GM18499 (cell line): ENCODE measurements around the gene MPLKIP.
A peak's percentile ranks its signal among the peaks of the same experiment; 100 is the strongest.
"Not testable (repeated sequence)": the region's sequence is repeated elsewhere in the genome, so short reads cannot be mapped to it uniquely, and the experiment has no call there.

Experiments
- ATAC-seq: cut with Tn5 transposase; IDR thresholded peaks from one replicate; pipeline ENCODE4 v1.9.1; 2021; ENCODE audit warnings: moderate number of reproducible peaks; ENCODE audit not compliant: insufficient read depth, unreplicated experiment

Gene MPLKIP

DNA sequence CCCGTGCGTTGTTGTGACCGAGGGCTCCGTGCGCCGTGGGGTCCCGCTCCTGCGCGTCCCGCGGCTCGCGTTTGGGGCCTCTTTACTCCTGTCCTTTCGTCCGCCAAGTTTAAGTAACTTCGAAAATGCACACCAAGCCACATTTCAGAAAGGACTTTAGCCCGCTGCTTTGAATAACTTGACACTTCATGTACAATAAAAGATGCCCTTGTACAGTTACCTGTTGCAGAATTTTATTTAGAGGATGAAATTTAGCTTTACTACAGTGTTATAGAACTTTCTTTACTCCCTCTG, 842 bp upstream of the MPLKIP start:
- ATAC-seq, result no peak

DNA sequence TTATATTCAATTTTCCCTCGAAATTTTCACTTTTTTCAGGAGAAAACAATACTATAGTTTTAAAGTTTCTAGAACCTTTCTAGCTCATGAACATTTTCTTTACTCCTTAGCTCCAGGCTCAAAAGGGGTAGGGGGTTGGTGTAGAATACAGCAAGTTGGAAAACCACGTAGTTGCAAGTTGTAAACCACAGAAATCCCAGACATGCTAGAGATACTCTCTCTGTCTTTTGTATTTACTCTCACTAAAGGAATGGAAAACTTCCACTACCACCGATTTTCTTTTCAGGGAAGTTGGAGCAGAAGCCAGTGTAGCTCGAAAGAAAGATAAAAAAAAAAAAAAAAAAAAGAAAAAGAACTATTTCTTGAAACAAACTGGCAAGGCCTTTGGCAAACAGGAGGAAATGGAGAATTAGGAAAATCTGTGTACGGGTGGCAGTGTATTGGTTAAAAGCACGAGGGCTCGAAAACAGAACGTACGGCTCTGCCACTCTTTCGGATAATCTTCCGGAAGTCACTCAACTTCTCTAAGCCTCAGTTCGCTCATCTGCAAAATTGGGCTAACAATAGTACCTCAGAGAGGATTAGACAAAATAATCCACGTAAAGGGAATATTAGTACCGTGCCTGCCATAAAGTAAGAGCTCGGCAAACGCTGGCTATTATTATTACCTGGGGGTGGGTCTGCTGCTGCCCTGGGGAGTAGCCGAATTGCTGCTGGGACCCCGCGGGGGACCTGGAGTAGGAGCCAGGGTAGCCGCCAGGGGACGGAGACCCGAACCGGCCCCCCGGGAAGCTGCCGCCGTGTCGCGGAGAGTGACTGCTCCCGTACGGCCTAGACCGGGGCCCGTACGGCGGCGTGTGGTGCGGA, 628 bp downstream of the MPLKIP start:
- peak; percentile 1 for ATAC-seq

DNA sequence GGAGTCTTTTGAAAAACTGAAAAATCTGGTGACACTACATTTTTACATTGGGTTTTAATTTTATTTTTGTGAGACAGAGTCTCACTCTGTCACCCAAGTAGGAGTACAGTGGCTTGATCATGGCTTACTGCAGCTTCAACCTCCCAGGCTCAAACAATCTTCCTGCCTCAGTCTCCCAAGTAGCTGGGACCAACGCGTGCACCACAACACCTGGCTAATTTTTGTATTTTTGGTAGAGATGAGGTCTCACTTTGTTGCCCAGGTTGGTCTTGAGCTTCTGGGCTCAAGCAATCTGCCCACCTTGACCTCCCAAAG, 11.5 kb downstream of the MPLKIP start:
- no peak for ATAC-seq

DNA sequence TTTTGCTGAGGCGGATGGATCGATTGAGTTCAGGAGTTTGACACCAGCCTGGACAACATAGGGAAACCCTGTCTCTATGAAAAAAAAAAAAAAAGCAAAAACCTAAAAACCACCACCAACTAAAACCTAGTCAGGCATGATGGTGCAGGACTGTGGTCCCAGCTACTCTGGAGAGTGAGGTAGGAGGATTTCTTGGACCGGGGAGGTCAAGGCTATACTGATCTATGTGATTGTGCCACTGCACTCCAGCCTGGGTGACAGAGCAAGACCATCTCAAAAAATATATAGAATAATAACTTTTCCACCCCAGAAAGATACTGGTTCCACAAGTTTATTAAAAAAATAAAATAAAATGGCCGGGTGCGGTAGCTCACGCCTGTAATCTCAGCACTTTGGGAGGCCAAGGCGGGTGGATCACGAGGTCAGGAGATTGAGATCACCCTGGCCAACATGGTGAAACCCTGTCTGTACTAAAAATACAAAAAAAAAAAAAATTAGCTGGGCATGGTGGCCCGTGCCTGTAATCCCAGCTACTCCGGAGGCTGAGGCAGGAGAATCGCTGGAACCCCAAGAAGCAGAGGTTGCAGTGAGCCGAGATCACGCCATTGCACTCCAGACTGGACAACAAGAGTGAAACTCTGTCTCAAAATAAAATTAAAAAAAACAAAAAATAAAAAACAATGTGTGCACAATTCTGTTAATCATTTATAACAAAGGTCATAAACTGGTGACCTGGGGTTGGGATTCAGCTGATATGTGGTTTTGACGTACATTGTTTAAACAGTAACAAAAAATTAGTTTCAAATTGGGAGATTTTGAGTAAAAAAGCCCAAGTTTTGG, 12.1 kb downstream of the MPLKIP start:
- not testable (repeated sequence) for ATAC-seq

DNA sequence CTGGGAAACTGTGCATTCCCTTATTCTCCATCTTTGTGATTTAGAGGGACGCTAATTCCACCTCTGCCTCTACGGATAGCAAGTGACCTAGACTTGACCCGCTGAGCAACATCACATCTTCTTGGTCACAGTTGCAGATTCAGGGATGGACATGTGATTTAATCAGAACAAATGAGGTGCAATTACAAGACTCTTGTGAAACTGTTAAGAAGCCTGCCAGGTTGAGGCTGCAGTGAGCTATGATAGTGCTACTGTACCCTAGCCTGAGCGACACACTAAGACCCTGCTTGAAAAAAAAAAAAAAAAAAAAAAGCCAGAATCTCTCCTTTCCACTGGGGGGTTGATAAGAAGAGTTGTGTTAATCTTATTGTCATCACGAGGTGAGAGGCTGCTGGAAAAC, 14.4 kb downstream of the MPLKIP start:
- no peak for ATAC-seq

DNA sequence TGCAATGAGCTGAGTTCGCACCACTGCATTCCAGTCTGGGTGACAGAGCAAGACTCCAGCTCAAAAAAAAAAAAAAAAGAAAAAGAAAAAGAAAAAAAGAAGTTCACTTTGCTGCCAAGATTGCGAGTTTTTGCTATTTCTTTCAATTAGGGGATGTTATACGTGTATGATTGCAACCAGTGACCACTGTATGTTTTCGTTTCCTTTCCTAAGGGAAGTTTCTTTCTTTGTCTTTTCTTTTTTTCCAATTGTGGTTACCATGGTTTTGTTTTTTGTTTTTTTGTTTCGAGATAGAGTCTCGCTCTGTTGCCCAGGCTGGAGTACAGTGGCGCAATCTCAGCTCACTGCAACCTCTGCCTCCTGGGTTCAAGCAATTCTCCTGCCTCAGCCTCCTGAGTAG, 16.2 kb downstream of the MPLKIP start:
- ATAC-seq, result not testable (repeated sequence)

DNA sequence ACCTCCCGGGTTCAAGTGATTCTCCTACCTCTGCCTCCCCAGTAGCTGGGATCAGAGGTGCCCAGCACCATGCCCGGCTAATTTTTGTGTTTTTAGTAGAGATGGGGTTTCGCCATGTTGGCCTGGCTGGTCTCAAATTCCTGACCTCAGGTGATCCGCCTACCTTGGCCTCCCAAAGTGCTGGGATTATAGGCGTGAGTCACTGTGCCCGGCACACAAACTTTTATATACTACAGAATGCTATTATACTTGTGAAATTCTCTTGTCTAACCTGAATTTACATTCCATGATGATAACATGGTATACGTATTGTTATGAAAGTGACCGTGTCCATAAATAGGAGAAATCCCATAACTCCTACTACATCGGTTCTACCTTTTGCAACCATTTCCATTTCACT, 17.2 kb downstream of the MPLKIP start:
- ATAC-seq, result not testable (repeated sequence)

DNA sequence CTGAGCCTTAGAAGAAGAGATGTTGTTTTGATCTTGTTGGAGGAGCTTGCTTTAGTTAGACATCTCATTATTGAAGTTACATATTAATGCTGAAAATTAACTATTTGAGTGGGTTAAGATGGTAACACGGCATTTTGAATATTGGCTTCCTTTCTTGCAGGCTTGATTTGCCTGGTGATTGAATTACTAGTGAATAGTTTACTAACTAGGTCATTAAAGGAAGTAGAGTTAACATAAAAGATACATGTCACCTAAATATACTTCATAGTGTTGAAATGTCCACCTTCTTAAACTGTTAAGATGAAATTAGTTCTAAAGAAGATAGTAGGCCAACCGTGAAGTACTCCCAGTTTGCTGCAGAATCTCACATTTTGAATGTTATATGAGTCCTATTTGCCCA, 18.5 kb downstream of the MPLKIP start:
- no peak for ATAC-seq

DNA sequence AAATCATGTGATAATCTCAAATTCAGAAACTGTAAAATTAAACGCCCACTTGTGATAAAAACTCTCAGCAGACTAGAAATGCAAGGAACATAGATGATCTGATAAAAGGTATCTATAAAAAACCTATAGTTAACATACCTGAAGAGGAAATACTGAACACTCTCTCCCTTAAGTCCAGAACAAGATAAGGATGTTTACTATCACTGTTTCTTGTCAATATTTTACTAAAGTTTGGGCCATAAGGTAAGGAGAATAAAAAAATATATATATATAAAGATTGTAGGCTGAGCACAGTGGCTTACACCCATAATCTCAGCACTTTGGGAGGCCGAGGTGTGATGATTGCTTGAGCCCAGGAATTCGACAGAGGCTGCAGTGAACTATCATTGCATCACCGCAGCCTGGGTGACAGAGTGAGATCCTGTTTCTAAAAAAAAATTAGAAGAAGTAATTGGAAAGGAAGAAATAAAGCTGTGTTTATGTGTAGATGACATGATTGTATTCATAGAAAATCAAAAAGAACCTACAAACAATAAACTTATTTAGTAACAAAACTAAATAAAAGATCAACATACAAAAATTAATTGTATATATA, 28.4 kb downstream of the MPLKIP start:
- no peak for ATAC-seq

DNA sequence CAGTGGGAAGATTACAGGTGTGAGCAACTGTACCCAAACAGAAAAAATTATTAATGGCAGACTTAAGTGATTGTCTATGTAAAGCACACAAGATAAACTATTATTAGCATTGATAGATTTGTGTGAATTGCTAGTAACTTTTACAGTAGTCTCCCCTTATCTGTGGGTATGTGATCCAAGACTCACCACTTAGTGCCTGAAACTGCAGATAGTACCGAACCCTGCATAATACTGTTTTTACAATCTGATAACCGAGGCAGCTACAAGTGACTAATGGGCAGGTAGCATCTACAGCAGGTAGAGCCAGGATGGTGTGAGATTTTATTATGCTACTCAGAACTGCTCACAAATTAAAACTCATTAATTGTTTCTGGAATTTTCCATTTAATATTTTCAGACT, 31.5 kb downstream of the MPLKIP start:
- no peak for ATAC-seq

DNA sequence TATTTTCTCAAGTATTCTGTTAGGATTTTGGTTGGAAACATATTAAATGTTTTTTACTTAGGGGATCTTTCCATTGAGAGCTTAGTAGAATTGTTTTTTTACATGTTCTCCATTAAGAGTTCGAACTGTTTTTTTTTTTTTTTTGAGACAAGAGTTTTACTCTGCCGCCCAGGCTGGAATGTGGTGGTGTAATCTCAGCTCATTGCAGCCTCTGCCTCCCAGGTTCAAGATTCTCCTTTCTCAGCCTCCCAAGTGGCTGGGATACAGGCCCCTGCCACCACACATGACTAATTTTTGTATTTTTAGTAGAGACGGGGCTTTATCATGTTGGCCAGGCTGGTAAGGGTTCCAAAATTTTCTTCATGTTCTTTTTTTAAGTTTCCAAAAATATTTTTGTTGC, 33.2 kb downstream of the MPLKIP start:
- ATAC-seq, result no peak

DNA sequence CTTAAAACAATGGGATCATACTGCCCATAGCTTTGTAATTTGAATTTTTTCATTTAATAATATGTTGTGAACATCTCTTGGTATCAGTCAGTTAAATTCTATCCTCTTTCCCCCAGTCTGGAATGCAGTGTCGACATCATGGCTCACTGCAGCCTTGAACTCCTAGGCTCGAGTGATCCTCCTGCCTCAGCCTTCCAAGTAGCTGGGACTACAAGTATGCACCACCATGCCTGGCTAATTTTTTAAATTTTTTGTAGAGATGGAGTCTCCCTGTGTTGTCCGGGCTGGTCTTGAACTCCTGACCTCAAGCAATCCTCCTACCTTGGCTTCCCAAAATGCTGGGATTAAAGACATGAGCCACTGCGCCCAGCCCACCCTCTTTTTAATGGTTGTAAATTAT, 34.6 kb downstream of the MPLKIP start:
- ATAC-seq, result no peak

DNA sequence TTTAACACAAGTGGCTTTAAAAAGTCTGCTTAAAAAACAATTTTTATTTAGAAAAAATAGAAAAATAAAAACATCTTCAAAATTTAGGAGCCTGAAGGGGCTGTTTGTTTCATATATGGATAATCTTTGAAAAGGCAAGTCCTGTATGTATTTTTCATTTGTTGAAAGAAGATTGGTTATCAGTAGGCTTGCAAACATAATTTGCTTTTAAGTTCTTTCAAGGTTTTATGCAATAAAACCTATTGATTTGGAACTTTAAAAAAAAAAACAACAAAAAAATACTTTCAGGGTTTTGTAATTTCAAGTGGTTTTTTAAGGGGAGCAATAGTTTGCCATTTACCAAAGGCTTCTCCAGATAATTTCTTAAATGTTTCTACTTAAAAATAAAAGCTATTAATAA, 35.6 kb downstream of the MPLKIP start:
- ATAC-seq, result no peak

DNA sequence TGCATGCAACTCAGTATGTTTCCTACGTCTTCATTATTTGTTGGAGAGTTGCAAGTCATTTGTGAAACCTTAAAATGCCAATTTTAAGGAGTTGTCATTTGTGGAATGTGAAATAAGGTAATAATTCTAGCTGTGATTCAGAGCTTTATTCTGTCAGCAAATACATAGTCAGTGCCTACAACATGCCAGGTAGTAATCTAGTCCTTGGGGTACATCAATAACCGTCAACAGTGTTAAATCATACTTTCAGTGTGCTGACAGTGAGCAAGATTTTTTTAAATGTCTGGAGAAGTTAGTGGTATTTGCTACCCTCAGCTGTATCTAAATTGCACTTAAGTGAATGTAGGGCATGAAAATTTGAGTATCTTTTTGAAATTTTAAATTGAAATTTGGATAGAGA, 36.7 kb downstream of the MPLKIP start:
- ATAC-seq, result no peak

DNA sequence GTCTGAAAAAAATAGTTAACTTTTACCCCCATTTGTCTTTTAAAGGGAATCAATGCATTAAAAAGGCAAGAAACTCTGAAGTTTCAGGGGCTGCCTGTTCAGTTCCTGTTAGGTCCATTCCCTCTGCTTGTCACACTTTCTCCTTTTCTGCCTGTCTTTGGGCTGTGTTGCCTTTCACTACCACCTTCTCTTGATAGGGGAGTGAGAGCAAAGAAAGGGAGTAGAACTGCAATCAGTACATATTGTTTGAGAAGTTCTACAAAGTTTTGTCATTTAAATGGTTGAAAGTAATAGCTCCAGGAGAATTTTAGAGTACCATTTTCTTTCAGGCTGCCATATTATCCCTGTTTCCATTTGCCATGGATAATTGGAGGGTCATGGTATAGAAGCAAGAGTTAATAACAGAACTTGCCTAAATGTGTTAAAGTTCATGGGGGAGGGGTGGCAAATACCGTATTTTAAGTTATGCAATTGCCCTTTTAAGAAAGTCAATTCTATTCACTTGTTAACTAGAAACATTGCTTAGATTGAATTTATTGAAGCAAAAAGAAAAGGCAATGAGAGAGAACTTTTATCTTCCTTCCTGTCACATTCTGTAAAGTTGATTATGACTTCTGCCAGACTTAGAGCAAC, 38.6 kb downstream of the MPLKIP start:
- ATAC-seq, result no peak

DNA sequence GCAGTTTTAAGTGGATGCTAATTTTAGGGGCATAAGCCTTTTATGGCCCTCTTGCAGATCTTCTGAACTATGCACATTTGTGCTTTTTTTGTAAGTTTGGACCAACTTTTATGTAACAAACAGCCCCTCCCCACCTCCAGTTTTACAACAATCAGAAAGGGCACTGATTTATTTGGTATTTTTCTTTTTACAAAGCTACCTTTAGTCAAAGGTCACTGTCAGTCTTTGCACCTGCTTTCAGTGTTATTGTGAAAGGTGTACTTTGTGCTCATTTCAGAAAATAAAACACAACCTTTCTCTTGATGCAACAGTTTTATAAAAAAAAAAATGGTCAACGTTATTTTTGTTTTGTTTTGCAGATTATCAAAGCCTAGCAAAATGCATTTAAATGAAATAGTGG, 39.2 kb downstream of the MPLKIP start:
- no peak for ATAC-seq

DNA sequence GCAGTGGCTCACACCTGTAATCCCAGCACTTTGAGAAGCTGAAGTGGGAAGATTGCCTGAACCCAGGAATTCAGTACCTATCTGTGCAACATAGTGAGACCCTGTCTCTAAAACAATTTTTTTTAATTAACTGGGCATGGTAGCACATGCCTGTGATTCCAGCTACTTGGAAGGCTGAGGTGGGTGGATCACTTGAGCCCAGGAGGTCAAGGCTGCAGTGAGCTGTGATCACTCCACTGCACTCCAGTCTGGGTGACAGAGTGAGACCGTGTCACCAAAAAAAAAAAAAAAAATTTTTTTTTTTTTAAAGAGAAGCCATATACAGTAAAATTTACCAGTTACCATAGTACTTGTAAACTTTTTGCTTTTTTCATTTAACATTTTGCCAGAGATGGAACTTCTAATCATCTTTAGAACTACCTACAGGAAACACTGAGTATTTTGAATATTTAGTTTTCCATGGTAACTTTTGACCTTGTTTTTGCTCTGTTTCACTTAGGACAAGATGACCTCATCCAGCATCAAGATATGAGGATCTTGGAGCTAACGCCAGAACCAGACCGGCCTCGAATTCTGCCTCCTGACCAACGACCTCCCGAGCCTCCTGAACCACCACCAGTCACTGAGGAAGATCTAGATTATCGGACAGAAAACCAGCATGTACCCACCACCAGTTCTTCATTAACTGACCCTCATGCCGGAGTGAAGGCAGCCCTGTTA, 40.6 kb downstream of the MPLKIP start:
- no peak for ATAC-seq

DNA sequence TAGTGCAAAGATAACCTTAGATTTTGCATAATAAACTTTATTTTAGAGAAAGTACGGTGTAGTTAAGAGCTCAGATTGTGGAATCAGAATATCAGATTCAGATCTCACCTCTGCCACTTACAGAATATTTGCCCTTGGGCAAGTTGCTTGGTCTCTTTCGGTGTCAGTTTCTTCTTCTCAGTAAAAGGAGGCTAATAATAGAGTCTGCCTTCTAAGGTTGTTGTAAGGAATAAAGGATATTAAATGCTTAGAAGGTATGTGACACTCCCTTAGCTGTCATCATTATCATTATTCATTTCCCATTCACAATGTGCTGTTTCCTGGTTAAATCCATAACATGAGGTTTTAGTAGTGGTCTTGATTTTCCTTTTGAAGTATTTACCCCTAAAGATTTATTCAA, 42.2 kb downstream of the MPLKIP start:
- no peak for ATAC-seq

DNA sequence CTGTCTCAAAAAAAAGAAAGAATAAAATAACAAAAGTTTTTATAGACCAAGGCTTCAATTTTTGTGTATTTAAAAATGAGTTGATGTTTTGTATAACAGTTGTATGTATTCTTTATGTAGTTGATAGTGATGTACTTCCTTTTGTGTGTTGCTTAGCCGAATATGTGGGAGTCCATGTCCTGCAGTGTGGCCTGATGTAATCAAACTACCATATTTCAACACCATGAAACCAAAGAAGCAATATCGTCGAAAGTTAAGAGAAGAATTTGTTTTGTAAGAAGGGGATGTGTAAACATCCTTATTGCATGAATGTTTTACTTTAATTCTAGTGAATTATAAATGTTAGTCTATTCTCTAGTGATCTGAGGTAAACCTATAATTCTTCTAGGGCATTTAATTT, 56.6 kb downstream of the MPLKIP start:
- ATAC-seq, result no peak
